Measurements from ENCODE around the gene FABP3. TPM values are rescaled to one million over a fixed set of nuclear protein-coding genes. Genes with fewer than 3 reads are reported as not detected.

Gene FABP3
- total RNA-seq, 2 donors from 2014 or later, result 1.0 TPM; not detected in 1

DNA sequence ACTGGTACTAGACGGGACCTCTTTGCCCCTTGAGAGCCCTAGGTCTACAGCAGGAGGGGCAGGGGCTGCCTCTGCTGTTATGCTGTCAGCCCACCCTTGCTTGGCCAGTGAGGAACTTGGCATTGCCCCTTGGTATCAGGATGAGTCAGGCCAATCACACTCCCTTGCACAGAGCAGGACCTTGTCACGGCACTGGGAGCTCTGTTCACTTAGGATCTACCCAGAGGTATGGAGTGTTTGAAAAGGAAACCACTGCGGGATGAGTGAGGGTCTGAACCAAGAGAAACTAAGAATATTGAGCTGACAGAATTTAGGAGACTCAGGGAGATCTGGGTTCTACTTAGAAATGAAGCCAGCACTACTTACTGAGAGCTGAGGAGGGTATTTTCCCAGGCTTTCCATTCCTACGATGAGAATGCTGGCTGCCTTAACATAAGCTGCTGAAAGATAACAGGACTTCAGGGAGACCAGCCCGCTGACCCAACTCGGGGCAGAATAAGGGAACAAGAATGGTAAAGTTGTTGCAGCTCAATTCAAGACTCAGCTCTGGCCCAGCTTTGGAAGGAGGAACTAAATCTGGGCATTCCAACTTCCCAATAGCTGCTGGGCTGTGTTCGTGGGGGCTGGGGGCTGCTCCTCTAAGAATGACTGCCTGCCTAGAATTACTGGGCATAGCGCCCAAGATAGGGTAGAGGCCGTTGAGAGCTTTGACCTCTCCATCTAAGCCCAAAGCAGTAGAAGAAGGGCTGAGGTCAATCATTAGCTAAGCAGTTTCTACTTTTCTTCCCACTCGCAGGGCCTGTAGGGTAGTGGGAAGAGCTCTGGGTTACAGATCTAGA is 1.5 kb downstream of the FABP3 start:
- intact Hi-C loops (cut with DNase I), result no loop called here
- Histone ChIP-seq H3K27ac (peak overlapping the region in 2 of 4 donors; percentile 9 to 38), H3K36me3 (replicated peaks in 1 of 2; ENCODE audit: insufficient read depth in 1 of 2, low read depth in 2 of 2) (no peaks in the 10 kb centered on the region), H3K4me1 (peaks cover 46% of the 10 kb centered on the region), H3K9me3 (no peaks in the 10 kb centered on the region), H3K27me3 (no peaks in the 10 kb centered on the region), H3K4me3 (no peak overlapping the region)
- TF ChIP-seq POLR2A (IDR thresholded peaks at IDR 0.05), result no peak
- TF ChIP-seq, protein P1, sequence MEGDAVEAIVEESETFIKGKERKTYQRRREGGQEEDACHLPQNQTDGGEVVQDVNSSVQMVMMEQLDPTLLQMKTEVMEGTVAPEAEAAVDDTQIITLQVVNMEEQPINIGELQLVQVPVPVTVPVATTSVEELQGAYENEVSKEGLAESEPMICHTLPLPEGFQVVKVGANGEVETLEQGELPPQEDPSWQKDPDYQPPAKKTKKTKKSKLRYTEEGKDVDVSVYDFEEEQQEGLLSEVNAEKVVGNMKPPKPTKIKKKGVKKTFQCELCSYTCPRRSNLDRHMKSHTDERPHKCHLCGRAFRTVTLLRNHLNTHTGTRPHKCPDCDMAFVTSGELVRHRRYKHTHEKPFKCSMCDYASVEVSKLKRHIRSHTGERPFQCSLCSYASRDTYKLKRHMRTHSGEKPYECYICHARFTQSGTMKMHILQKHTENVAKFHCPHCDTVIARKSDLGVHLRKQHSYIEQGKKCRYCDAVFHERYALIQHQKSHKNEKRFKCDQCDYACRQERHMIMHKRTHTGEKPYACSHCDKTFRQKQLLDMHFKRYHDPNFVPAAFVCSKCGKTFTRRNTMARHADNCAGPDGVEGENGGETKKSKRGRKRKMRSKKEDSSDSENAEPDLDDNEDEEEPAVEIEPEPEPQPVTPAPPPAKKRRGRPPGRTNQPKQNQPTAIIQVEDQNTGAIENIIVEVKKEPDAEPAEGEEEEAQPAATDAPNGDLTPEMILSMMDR (IDR thresholded peaks at IDR 0.05), result no peak
- no peak for ATAC-seq
- peak in 2 of 4 donors; percentile 17 to 18 for DNase-seq
- 57% methylated on average over 10 of the region's 10 CpGs for WGBS, 2 donors

DNA sequence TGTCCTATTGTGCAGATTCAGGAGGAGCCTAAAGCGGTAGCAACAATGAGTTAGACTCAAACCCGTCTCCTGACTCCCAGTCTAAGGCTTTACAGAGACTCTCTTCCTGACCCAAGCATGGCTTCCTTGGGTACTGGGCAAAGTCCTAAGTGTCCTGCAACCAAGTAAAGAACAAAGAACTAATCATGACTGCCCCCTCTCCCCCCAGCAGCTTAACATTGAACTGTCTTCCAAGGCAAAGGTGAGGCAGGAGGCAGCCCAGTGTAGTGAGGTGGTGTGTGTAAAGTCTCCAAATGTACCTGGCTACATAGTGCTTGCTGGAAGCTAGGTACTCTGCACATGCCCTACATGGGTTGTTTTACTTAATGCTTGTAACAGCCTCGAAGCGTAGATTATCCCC is 2.3 kb downstream of the FABP3 start:
- TF ChIP-seq POLR2A (IDR thresholded peaks at IDR 0.05), result no peak
- TF ChIP-seq, protein P1 (IDR thresholded peaks at IDR 0.05), result no peak

DNA sequence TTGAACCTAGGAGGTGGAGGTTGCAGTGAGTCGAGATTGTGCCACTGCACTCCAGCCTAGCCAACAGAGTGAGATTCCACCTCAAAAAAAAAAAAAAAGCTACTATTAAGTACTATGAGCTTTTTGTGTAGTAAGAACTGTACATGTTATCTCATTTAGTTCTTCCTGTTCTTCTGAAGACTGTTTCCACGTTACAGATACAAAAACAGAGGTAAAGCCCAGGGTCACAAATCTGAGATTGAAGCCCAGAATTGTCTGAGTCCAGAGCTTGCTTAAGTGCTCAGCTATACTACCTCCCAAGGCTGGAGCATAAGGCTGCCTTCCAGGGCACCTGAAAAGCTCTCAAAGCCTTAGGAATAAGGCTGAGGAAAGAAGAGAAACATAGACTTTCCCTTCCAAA is 2.9 kb downstream of the FABP3 start:
- H3K9me3 ChIP-seq, result no peaks in the 10 kb centered on the region
- no peak for TF ChIP-seq POLR2A (IDR thresholded peaks at IDR 0.05)
- TF ChIP-seq, protein P1 (IDR thresholded peaks at IDR 0.05), result no peak
- no peak for DNase-seq
- H3K27ac ChIP-seq, result no peak overlapping the region
- 76 to 85% methylated on average over 2 of the region's 2 CpGs for WGBS, 2 donors
- peaks cover 0 to 1% of the 10 kb centered on the region in 2 donors for H3K36me3 ChIP-seq (replicated peaks in 1 of 2; ENCODE audit: insufficient read depth in 1 of 2, low read depth in 2 of 2)
- intact Hi-C loops (cut with DNase I), result no loop called here
- ATAC-seq, result no peak
- no peaks in the 10 kb centered on the region for H3K27me3 ChIP-seq
- no peak overlapping the region for H3K4me3 ChIP-seq
- H3K4me1 ChIP-seq, result peaks cover 45% of the 10 kb centered on the region

More for the DNA sequence above, 2.3 kb downstream of the FABP3 start:
- ATAC-seq (no peak), DNase-seq (no peak)
- H3K27me3 ChIP-seq, result no peaks in the 10 kb centered on the region
- no peak overlapping the region for H3K4me3 ChIP-seq
- 95 to 98% methylated on average over 4 of the region's 4 CpGs for WGBS, 2 donors
- no peak overlapping the region for H3K27ac ChIP-seq
- H3K36me3 ChIP-seq (replicated peaks in 1 of 2; ENCODE audit: insufficient read depth in 1 of 2, low read depth in 2 of 2), result no peaks in the 10 kb centered on the region
- peaks cover 46% of the 10 kb centered on the region for H3K4me1 ChIP-seq
- H3K9me3 ChIP-seq, result no peaks in the 10 kb centered on the region
- intact Hi-C loops (cut with DNase I), result no loop called here

DNA sequence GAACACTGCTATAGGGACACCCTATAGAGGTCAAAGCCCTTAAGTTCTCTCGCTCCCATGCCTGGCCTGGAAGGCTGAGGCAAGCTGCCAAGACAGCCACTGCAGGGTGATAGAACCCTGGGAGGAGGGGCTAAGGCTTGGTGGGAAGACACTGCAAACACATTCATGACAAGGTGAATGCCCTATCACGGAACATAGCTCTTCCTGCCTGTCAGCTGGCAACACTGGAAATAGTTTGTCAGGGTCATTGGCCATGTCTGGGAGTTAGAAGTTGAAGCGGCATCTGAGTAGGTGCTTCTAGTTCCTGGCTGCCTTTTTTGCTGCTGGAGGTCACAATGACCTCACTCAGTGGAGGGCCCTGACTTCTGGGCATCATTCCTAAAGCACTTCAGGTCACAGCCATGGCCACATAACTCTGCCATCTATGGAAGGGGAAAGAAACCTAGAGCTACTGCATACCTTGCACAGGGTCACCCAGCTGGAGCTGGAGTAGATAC is 4.2 kb downstream of the FABP3 start:
- intact Hi-C loops (cut with DNase I), result no loop called here
- H3K27me3 ChIP-seq, result no peaks in the 10 kb centered on the region
- H3K4me1 ChIP-seq, result peaks cover 40% of the 10 kb centered on the region
- peaks cover 0 to 2% of the 10 kb centered on the region in 2 donors for H3K36me3 ChIP-seq (replicated peaks in 1 of 2; ENCODE audit: insufficient read depth in 1 of 2, low read depth in 2 of 2)
- H3K27ac ChIP-seq, result peak overlapping the region in 3 of 4 donors; percentile 3 to 50 (median 9)
- no peak overlapping the region for H3K4me3 ChIP-seq
- no peak for TF ChIP-seq POLR2A (IDR thresholded peaks at IDR 0.05)
- TF ChIP-seq, protein P1 (IDR thresholded peaks at IDR 0.05), result no peak
- ATAC-seq, result peak; percentile 45
- no peaks in the 10 kb centered on the region for H3K9me3 ChIP-seq
- 80 to 87% methylated on average over 2 to 3 of the region's 3 CpGs for WGBS, 2 donors
- peak in 1 of 4 donors; percentile 11 for DNase-seq
